Measurements from ENCODE around the gene CHD6. TPM values are rescaled to one million over a fixed set of nuclear protein-coding genes. Genes with fewer than 3 reads are reported as not detected.

CHD6 gene
- total and polyA plus RNA-seq, 3 experiments from 2014 or later: 24.6 to 59.5 (median 25.3) TPM

GRCh38 chr20:41619360-41620100, 1.4 kb upstream of the CHD6 start:
- no peak overlapping the region for H3K4me3 ChIP-seq (ENCODE audit: low read length)
- Mint-ChIP-seq H3K27ac (peak overlapping the region in 7 of 8 donors; percentile 19 to 90 (median 58)), H3K27me3 (peaks cover 0 to 1% of the 10 kb centered on the region in 2 donors), H3K4me1 (peaks cover 36 to 41% (median 40%) of the 10 kb centered on the region in 3 donors), H3K36me3 (peaks cover 0 to 7% (median 0%) of the 10 kb centered on the region in 3 donors), H3K9me3 (no peaks in the 10 kb centered on the region), H3K4me3 (peak overlapping the region; percentile 75 to 96 (median 89))
- no peaks in the 10 kb centered on the region for H3K36me3 ChIP-seq (ENCODE audit: insufficient read depth, low read length)
- H3K27ac ChIP-seq (ENCODE audit: low read depth, low read length): no peak overlapping the region
- peaks cover 28% of the 10 kb centered on the region for H3K4me1 ChIP-seq (ENCODE audit: insufficient read depth, low read length)
- CTCF ChIA-PET: interaction anchor here (0.7 kb wide), 1 partner anchor 73 kb away, joined by 3 read pairs; no protein-coding TSS in a partner anchor
- DNase-seq: peak in 1 of 5 donors; percentile 6
- H3K27me3 ChIP-seq (ENCODE audit: insufficient read depth, low read length, poor library complexity, severe bottlenecking): no peaks in the 10 kb centered on the region
- POLR2A ChIA-PET: interaction anchor here (2.9 kb wide), 1 partner anchor 73 kb away, joined by 40 read pairs; no protein-coding TSS in a partner anchor
- no peaks in the 10 kb centered on the region for H3K9me3 ChIP-seq (ENCODE audit: low read length)

GRCh38 chr20:41618807-41619311, 682 bp upstream of the CHD6 start:
- Mint-ChIP-seq H3K4me3 (peak overlapping the region; percentile 75 to 96 (median 89)), H3K4me1 (peaks cover 41 to 47% (median 46%) of the 10 kb centered on the region in 3 donors), H3K36me3 (peaks cover 0 to 8% (median 2%) of the 10 kb centered on the region in 3 donors), H3K9me3 (no peaks in the 10 kb centered on the region), H3K27me3 (peaks cover 0 to 1% of the 10 kb centered on the region in 2 donors), H3K27ac (peak overlapping the region in 7 of 8 donors; percentile 19 to 76 (median 57))
- H3K4me3 ChIP-seq (ENCODE audit: low read length): peak overlapping the region; percentile 53
- H3K36me3 ChIP-seq (ENCODE audit: insufficient read depth, low read length): no peaks in the 10 kb centered on the region
- peaks cover 28% of the 10 kb centered on the region for H3K4me1 ChIP-seq (ENCODE audit: insufficient read depth, low read length)
- ChIA-PET CTCF (interaction anchor here (2.2 kb wide), 1 partner anchor 74 kb away, joined by 9 read pairs; no protein-coding TSS in a partner anchor), POLR2A (interaction anchor here (1.0 to 2.9 kb wide), 2 partner anchors 38 to 74 kb away, joined by 3 to 40 read pairs; no protein-coding TSS in a partner anchor)
- H3K9me3 ChIP-seq (ENCODE audit: low read length): no peaks in the 10 kb centered on the region
- no peak for DNase-seq
- H3K27ac ChIP-seq (ENCODE audit: low read depth, low read length): no peak overlapping the region
- no peaks in the 10 kb centered on the region for H3K27me3 ChIP-seq (ENCODE audit: insufficient read depth, low read length, poor library complexity, severe bottlenecking)

GRCh38 chr20:41617059-41617901, 897 bp downstream of the CHD6 start:
- Mint-ChIP-seq H3K27ac (peak overlapping the region; percentile 29 to 93 (median 88)), H3K4me1 (peaks cover 48 to 59% (median 58%) of the 10 kb centered on the region in 3 donors), H3K4me3 (peak overlapping the region; percentile 91 to 96 (median 94)), H3K27me3 (peaks cover 0 to 2% of the 10 kb centered on the region in 2 donors), H3K36me3 (peaks cover 0 to 8% (median 2%) of the 10 kb centered on the region in 3 donors), H3K9me3 (no peaks in the 10 kb centered on the region)
- POLR2A ChIA-PET: interaction anchor here (0.9 to 2.9 kb wide), 2 partner anchors 8 to 75 kb away, joined by 4 to 40 read pairs; no protein-coding TSS in a partner anchor
- Histone ChIP-seq H3K4me3 (ENCODE audit: low read length) (peak overlapping the region; percentile 47), H3K36me3 (ENCODE audit: insufficient read depth, low read length) (no peaks in the 10 kb centered on the region), H3K27me3 (ENCODE audit: insufficient read depth, low read length, poor library complexity, severe bottlenecking) (no peaks in the 10 kb centered on the region), H3K9me3 (ENCODE audit: low read length) (no peaks in the 10 kb centered on the region), H3K27ac (ENCODE audit: low read depth, low read length) (peak overlapping the region; percentile 36), H3K4me1 (ENCODE audit: insufficient read depth, low read length) (peaks cover 29% of the 10 kb centered on the region)
- CTCF ChIA-PET: interaction anchor here (2.2 kb wide), 1 partner anchor 75 kb away, joined by 9 read pairs; no protein-coding TSS in a partner anchor
- peak; percentile 38 to 74 (median 50) for DNase-seq

DNA sequence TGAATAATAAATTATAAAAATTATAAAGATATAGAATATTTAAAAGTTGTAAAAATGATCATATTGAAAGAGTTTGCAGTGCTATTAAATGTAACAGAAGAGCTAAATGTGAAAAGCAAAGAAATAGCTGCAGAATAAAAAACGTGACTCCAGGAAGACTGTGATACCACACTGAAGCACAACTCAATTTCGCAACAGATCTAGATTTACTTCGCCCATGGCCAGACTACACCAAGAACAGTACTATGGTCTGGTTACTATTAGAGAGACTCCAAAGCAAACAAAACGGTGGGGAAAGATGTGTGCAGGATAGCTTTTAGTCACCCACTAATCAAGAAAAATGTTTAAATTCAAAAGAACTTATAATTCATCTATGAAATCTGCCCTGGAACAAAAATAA, 1.9 kb downstream of the CHD6 start:
- Histone ChIP-seq H3K36me3 (ENCODE audit: insufficient read depth, low read length) (no peaks in the 10 kb centered on the region), H3K27me3 (ENCODE audit: insufficient read depth, low read length, poor library complexity, severe bottlenecking) (no peaks in the 10 kb centered on the region), H3K4me3 (ENCODE audit: low read length) (no peak overlapping the region), H3K27ac (ENCODE audit: low read depth, low read length) (no peak overlapping the region), H3K4me1 (ENCODE audit: insufficient read depth, low read length) (peaks cover 31% of the 10 kb centered on the region), H3K9me3 (ENCODE audit: low read length) (no peaks in the 10 kb centered on the region)
- Mint-ChIP-seq H3K27me3 (peaks cover 0 to 3% of the 10 kb centered on the region in 2 donors), H3K4me3 (peak overlapping the region; percentile 91 to 96 (median 94)), H3K4me1 (peaks cover 53 to 66% (median 63%) of the 10 kb centered on the region in 3 donors), H3K9me3 (no peaks in the 10 kb centered on the region), H3K27ac (peak overlapping the region in 4 of 8 donors; percentile 25 to 87 (median 77)), H3K36me3 (peaks cover 0 to 10% (median 2%) of the 10 kb centered on the region in 3 donors)
- DNase-seq: no peak
- ChIA-PET POLR2A (no interaction called here), CTCF (no interaction called here)

GRCh38 chr20:41615676-41616075, 2.5 kb downstream of the CHD6 start:
- POLR2A ChIA-PET: no interaction called here
- peak overlapping the region in 4 of 7 donors; percentile 4 to 55 (median 34) for H3K4me3 Mint-ChIP-seq
- no peak for DNase-seq

GRCh38 chr20:41615110-41615509, 3.1 kb downstream of the CHD6 start:
- Histone ChIP-seq H3K4me3 (ENCODE audit: low read length) (no peak overlapping the region), H3K36me3 (ENCODE audit: insufficient read depth, low read length) (no peaks in the 10 kb centered on the region), H3K9me3 (ENCODE audit: low read length) (no peaks in the 10 kb centered on the region), H3K4me1 (ENCODE audit: insufficient read depth, low read length) (peaks cover 31% of the 10 kb centered on the region), H3K27ac (ENCODE audit: low read depth, low read length) (no peak overlapping the region), H3K27me3 (ENCODE audit: insufficient read depth, low read length, poor library complexity, severe bottlenecking) (no peaks in the 10 kb centered on the region)
- H3K4me3 Mint-ChIP-seq: peak overlapping the region in 4 of 7 donors; percentile 4 to 55 (median 42)
- peaks cover 54 to 71% (median 65%) of the 10 kb centered on the region in 3 donors for H3K4me1 Mint-ChIP-seq
- DNase-seq: no peak
- CTCF ChIA-PET: interaction anchor here (1.3 kb wide), 1 partner anchor 82 kb away, joined by 3 read pairs; no protein-coding TSS in a partner anchor
- peaks cover 0 to 3% of the 10 kb centered on the region in 2 donors for H3K27me3 Mint-ChIP-seq
- H3K9me3 Mint-ChIP-seq: no peaks in the 10 kb centered on the region
- H3K27ac Mint-ChIP-seq: no peak overlapping the region
- peaks cover 0 to 10% (median 2%) of the 10 kb centered on the region in 3 donors for H3K36me3 Mint-ChIP-seq
- POLR2A ChIA-PET: no interaction called here

More at GRCh38 chr20:41615676-41616075, 2.5 kb downstream of the CHD6 start:
- Mint-ChIP-seq H3K27me3 (peaks cover 0 to 3% of the 10 kb centered on the region in 2 donors), H3K9me3 (no peaks in the 10 kb centered on the region), H3K27ac (no peak overlapping the region), H3K36me3 (peaks cover 0 to 10% (median 2%) of the 10 kb centered on the region in 3 donors), H3K4me1 (peaks cover 53 to 69% (median 63%) of the 10 kb centered on the region in 3 donors)
- CTCF ChIA-PET: interaction anchor here (1.3 kb wide), 1 partner anchor 81 kb away, joined by 3 read pairs; no protein-coding TSS in a partner anchor
- Histone ChIP-seq H3K27me3 (ENCODE audit: insufficient read depth, low read length, poor library complexity, severe bottlenecking) (no peaks in the 10 kb centered on the region), H3K36me3 (ENCODE audit: insufficient read depth, low read length) (no peaks in the 10 kb centered on the region), H3K9me3 (ENCODE audit: low read length) (no peaks in the 10 kb centered on the region), H3K4me3 (ENCODE audit: low read length) (no peak overlapping the region), H3K27ac (ENCODE audit: low read depth, low read length) (no peak overlapping the region), H3K4me1 (ENCODE audit: insufficient read depth, low read length) (peaks cover 31% of the 10 kb centered on the region)

DNA sequence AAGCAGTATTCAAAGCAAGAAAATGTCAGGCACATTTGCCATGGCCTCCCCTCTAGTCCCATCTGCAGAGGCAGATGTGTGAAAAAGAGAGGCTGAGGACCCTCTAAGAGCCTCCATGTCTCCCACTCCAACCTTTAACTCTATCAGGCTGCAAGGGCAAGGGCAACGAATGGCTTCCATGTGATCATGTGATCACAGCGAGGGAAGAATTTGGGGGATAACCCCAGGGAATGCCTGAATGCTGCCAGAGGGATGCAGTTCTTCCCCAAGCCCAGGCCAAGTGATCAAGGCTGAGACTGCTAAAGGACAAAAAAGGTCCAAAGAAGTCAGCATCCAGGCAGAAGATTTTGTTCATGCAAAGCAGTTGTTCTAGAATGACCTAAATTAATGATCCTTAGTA, 4.9 kb downstream of the CHD6 start:
- Mint-ChIP-seq H3K27ac (no peak overlapping the region), H3K4me1 (peaks cover 60 to 78% (median 72%) of the 10 kb centered on the region in 3 donors), H3K27me3 (peaks cover 0 to 3% of the 10 kb centered on the region in 2 donors), H3K4me3 (peak overlapping the region in 1 of 7 donors; percentile 35), H3K36me3 (peaks cover 0 to 11% (median 2%) of the 10 kb centered on the region in 3 donors), H3K9me3 (no peaks in the 10 kb centered on the region)
- H3K27ac ChIP-seq (ENCODE audit: low read depth, low read length): no peak overlapping the region
- H3K36me3 ChIP-seq (ENCODE audit: insufficient read depth, low read length): no peaks in the 10 kb centered on the region
- H3K4me3 ChIP-seq (ENCODE audit: low read length): no peak overlapping the region
- ChIA-PET POLR2A (no interaction called here), CTCF (interaction anchor here (1.1 kb wide), 1 partner anchor 81 kb away, joined by 3 read pairs; no protein-coding TSS in a partner anchor)
- H3K9me3 ChIP-seq (ENCODE audit: low read length): no peaks in the 10 kb centered on the region
- DNase-seq: no peak
- H3K4me1 ChIP-seq (ENCODE audit: insufficient read depth, low read length): peaks cover 40% of the 10 kb centered on the region
- no peaks in the 10 kb centered on the region for H3K27me3 ChIP-seq (ENCODE audit: insufficient read depth, low read length, poor library complexity, severe bottlenecking)
